ENCODE results near the gene BYSL. TPM values are rescaled to one million over a fixed set of nuclear protein-coding genes. Genes with fewer than 3 reads are reported as not detected.

The BYSL gene
- total RNA-seq, result 8.7 and 27.3 TPM in 2 replicates

GRCh38 chr6:41920921-41921711 lies at the start of gene BYSL, which contains the start of gene MED20:
BYSL (plus strand) TSS chr6:41921499; CDS start chr6:41921563, 64 bp downstream.
MED20 (minus strand) TSS chr6:41921139; CDS start chr6:41921018, 121 bp downstream.
- peak within 1 kb of the TSS; percentile 87 for H3K4me3 ChIP-seq (ENCODE audit: low read depth, low read length)
- peak; percentile 79 for DNase-seq (ENCODE audit: low read depth)
- TF ChIP-seq CTCF (conservative IDR thresholded peaks at IDR 0.05; ENCODE audit: low read depth, low read length), result peak; percentile 88

- no peak for DNase-seq (ENCODE audit: low read depth)
- no peak overlapping the region for H3K4me3 ChIP-seq (ENCODE audit: low read depth, low read length)
- no peak for TF ChIP-seq CTCF (conservative IDR thresholded peaks at IDR 0.05; ENCODE audit: low read depth, low read length)
Observed at GRCh38 chr6:41871691-41872090, 49.6 kb upstream of the BYSL start.

GRCh38 chr6:41872147-41872546 lies 49.2 kb upstream of the BYSL start:
- H3K4me3 ChIP-seq (ENCODE audit: low read depth, low read length), result no peak overlapping the region
- TF ChIP-seq CTCF (conservative IDR thresholded peaks at IDR 0.05; ENCODE audit: low read depth, low read length), result no peak
- no peak for DNase-seq (ENCODE audit: low read depth)

- no peak overlapping the region for H3K4me3 ChIP-seq (ENCODE audit: low read depth, low read length)
Observed at GRCh38 chr6:41874741-41875140, 46.6 kb upstream of the BYSL start.

GRCh38 chr6:41877051-41877680 lies 44.1 kb upstream of the BYSL start:
- no peak for TF ChIP-seq CTCF (conservative IDR thresholded peaks at IDR 0.05; ENCODE audit: low read depth, low read length)
- no peak overlapping the region for H3K4me3 ChIP-seq (ENCODE audit: low read depth, low read length)
- DNase-seq (ENCODE audit: low read depth), result no peak

More at GRCh38 chr6:41874741-41875140, 46.6 kb upstream of the BYSL start:
- no peak for TF ChIP-seq CTCF (conservative IDR thresholded peaks at IDR 0.05; ENCODE audit: low read depth, low read length)
- DNase-seq (ENCODE audit: low read depth), result no peak

GRCh38 chr6:41878246-41878645 lies 43.1 kb upstream of the BYSL start:
- DNase-seq (ENCODE audit: low read depth), result no peak
- no peak overlapping the region for H3K4me3 ChIP-seq (ENCODE audit: low read depth, low read length)
- TF ChIP-seq CTCF (conservative IDR thresholded peaks at IDR 0.05; ENCODE audit: low read depth, low read length), result no peak

Measured in epithelial cell of proximal tubule (primary cell).